ENCODE measurements around the gene RNPEPL1.

- TF ChIP-seq CTCF (IDR thresholded peaks at IDR 0.05) (no peak), RAD21 (conservative IDR thresholded peaks at IDR 0.05 in 1 of 2, IDR thresholded peaks at IDR 0.05 in 1 of 2) (no peak), MAZ (IDR thresholded peaks at IDR 0.05; ENCODE audit: borderline replicate concordance, low read depth, low read length) (no peak), BCL3 (IDR thresholded peaks at IDR 0.05) (no peak), POLR2A (IDR thresholded peaks at IDR 0.05; ENCODE audit: low read length) (no peak), NR3C1 (IDR thresholded peaks at IDR 0.05) (no peak), CEBPB (IDR thresholded peaks at IDR 0.05) (no peak), JUN (IDR thresholded peaks at IDR 0.05) (no peak), EP300 (IDR thresholded peaks at IDR 0.05) (no peak), SMC3 (IDR thresholded peaks at IDR 0.05) (no peak), USF2 (IDR thresholded peaks at IDR 0.05) (no peak), KDM5A (IDR thresholded peaks at IDR 0.05) (no peak), ATOH8 (CRISPR knock-in tag; IDR thresholded peaks at IDR 0.05; ENCODE audit: low read depth) (no peak), E2F6 (IDR thresholded peaks at IDR 0.05; ENCODE audit: borderline replicate concordance, low read depth) (no peak)
These were observed 43.4 kb downstream of the RNPEPL1 start for GRCh38 chr2:240611601-240612210.

All from A549 (cell line).